Thoracic aorta (tissue), 2 donors: ENCODE data around the gene C1QTNF9B. TPM values are rescaled to one million over a fixed set of nuclear protein-coding genes. Genes with fewer than 3 reads are reported as not detected.

Experiments used
- ATAC-seq: fragments of 150-250 bp; one replicate; pipeline ENCODE4 v1.8.0; 2017; ENCODE audit warnings: low read depth; ENCODE audit not compliant: insufficient number of reproducible peaks, low FRiP score
- DNase-seq: peaks from one replicate; pipeline ENCODE4 v3.0.0-alpha.2; 2020; ENCODE audit warnings: low spot score
- H3K27ac ChIP-seq, 2 donors: fragments of 200-600 bp; sonication (generic); 1 replicate in 1 of 2; 2 replicates in 1 of 2; pipeline ENCODE4 v1.5.1; 2016; ENCODE audit warnings: mild to moderate bottlenecking in 2 of 2, moderate library complexity in 2 of 2
- H3K27me3 ChIP-seq: fragments of 200-600 bp; sonication (generic); replicated peaks from 2 replicates; pipeline ENCODE4 v1.6.0; 2016; ENCODE audit warnings: mild to moderate bottlenecking; ENCODE audit not compliant: insufficient read depth
- H3K36me3 ChIP-seq: fragments of 200-600 bp; sonication (generic); one replicate; pipeline ENCODE4 v1.5.1; 2016
- H3K4me1 ChIP-seq, 2 donors: fragments of 200-600 bp; sonication (generic); 1 replicate in 1 of 2; 2 replicates in 1 of 2; pipeline versions ENCODE4 v1.5.1 to v1.6.0; 2016; ENCODE audit warnings: low read depth in 2 of 2, mild to moderate bottlenecking in 1 of 2; ENCODE audit not compliant: control insufficient read depth in 1 of 2
- H3K4me3 ChIP-seq: fragments of 200-600 bp; sonication (generic); 2 replicates; pipeline ENCODE4 v1.5.1; 2016; ENCODE audit warnings: mild to moderate bottlenecking
- H3K9me3 ChIP-seq: fragments of 200-600 bp; sonication (generic); 2 replicates; pipeline ENCODE4 v1.5.1; 2016
- total RNA-seq, 2 donors: library from RNA; depleted of rRNA; stranded (reverse); fragments of >200 nt; gene quantifications; one replicate each; pipeline versions ENCODE4 v1.1.0 to v1.2.3, GENCODE V29; 2016
- TF ChIP-seq, protein P1 (sequence below): fragments of 200-600 bp; sonication (generic); IDR thresholded peaks from one replicate; pipeline ENCODE4 v1.5.1; 2019; ENCODE audit warnings: antibody characterized with exemption

The C1QTNF9B gene
- total RNA-seq, 2 donors from 2014 or later, result not detected

- ATAC-seq (no peak), DNase-seq (no peak)
- Histone ChIP-seq H3K27ac (no peak overlapping the region), H3K9me3 (no peaks in the 10 kb centered on the region), H3K36me3 (no peaks in the 10 kb centered on the region), H3K27me3 (no peaks in the 10 kb centered on the region), H3K4me1 (no peaks in the 10 kb centered on the region), H3K4me3 (no peak overlapping the region)
- TF ChIP-seq, protein P1, sequence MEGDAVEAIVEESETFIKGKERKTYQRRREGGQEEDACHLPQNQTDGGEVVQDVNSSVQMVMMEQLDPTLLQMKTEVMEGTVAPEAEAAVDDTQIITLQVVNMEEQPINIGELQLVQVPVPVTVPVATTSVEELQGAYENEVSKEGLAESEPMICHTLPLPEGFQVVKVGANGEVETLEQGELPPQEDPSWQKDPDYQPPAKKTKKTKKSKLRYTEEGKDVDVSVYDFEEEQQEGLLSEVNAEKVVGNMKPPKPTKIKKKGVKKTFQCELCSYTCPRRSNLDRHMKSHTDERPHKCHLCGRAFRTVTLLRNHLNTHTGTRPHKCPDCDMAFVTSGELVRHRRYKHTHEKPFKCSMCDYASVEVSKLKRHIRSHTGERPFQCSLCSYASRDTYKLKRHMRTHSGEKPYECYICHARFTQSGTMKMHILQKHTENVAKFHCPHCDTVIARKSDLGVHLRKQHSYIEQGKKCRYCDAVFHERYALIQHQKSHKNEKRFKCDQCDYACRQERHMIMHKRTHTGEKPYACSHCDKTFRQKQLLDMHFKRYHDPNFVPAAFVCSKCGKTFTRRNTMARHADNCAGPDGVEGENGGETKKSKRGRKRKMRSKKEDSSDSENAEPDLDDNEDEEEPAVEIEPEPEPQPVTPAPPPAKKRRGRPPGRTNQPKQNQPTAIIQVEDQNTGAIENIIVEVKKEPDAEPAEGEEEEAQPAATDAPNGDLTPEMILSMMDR, result no peak
These were observed 37.2 kb upstream of the C1QTNF9B start for GRCh38 chr13:23934520-23934919.

DNA sequence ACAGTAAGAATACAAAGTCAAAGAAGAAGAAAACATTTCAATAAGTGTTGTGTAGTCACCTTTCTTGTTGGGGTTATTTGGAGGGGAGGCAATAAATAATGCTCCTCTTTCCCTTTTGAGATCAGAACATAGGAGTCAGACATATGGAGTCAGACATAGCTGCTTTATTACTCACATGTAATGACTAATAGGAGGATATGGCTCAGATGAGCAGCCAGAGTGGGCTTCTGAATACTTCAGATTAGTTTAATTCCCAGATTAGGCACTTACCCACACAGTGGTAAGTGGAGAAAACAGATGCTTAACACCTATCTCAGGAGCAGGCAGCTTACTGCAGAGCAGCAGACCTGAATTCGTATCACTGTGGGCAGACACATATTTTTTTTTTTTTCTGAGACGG, 31.7 kb upstream of the C1QTNF9B start:
- Histone ChIP-seq H3K4me3 (no peak overlapping the region), H3K27ac (no peak overlapping the region), H3K4me1 (no peaks in the 10 kb centered on the region), H3K9me3 (no peaks in the 10 kb centered on the region), H3K36me3 (no peaks in the 10 kb centered on the region), H3K27me3 (no peaks in the 10 kb centered on the region)
- TF ChIP-seq, protein P1, result no peak
- ATAC-seq (no peak), DNase-seq (no peak)

DNA sequence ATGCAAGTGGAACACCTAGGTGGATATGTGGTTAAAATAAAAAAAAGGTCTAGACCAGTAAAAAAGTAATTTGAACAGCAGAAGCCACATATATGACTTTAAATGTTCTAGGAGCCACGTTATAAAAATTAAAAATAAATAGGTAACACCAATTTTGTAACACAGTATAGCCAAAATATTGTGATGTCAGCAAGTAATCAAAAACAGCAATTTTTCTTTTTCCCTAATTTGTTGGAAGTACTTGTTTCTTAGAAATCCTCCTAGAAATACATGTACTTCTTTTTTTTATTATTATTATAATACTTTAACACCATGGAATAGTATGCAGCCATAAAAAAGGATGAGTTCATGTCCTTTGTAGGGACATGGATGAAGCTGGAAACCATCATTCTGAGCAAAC, 25.7 kb upstream of the C1QTNF9B start:
- H3K36me3 ChIP-seq, result no peaks in the 10 kb centered on the region
- no peaks in the 10 kb centered on the region for H3K4me1 ChIP-seq
- ATAC-seq, result no peak
- DNase-seq, result no peak
- TF ChIP-seq, protein P1, result no peak
- no peak overlapping the region for H3K27ac ChIP-seq
- H3K4me3 ChIP-seq, result no peak overlapping the region
- no peaks in the 10 kb centered on the region for H3K9me3 ChIP-seq
- no peaks in the 10 kb centered on the region for H3K27me3 ChIP-seq

GRCh38 chr13:23922005-23922932, 25.0 kb upstream of the C1QTNF9B start:
- Histone ChIP-seq H3K4me1 (no peaks in the 10 kb centered on the region), H3K27ac (no peak overlapping the region), H3K27me3 (no peaks in the 10 kb centered on the region), H3K4me3 (no peak overlapping the region), H3K36me3 (no peaks in the 10 kb centered on the region), H3K9me3 (no peaks in the 10 kb centered on the region)
- no peak for ATAC-seq
- DNase-seq, result no peak
- TF ChIP-seq, protein P1, result no peak

GRCh38 chr13:23921451-23921888, 24.2 kb upstream of the C1QTNF9B start:
- H3K27me3 ChIP-seq, result no peaks in the 10 kb centered on the region
- H3K9me3 ChIP-seq, result no peaks in the 10 kb centered on the region
- DNase-seq, result no peak
- H3K4me1 ChIP-seq, result no peaks in the 10 kb centered on the region
- no peak overlapping the region for H3K4me3 ChIP-seq
- TF ChIP-seq, protein P1, result peak; percentile 51
- no peak for ATAC-seq
- no peaks in the 10 kb centered on the region for H3K36me3 ChIP-seq
- no peak overlapping the region for H3K27ac ChIP-seq
